Right forelimb (tissue), 1 donor: ENCODE data around the gene OR4K5.
"Not testable (repeated sequence)": the region's sequence is repeated elsewhere in the genome, so short reads cannot be mapped to it uniquely, and the experiment has no call there.

Experiments
- DNase-seq: peaks from one replicate; pipeline ENCODE4 v3.0.0-alpha.2; 2018

The OR4K5 gene

GRCh38 chr14:19920021-19920657, at the start of gene OR4K5:
Gene OR4K5, plus strand, starts transcription at chr14:19920607. Its CDS starts 0 bp downstream, at chr14:19920607.
- DNase-seq: no peak

DNA sequence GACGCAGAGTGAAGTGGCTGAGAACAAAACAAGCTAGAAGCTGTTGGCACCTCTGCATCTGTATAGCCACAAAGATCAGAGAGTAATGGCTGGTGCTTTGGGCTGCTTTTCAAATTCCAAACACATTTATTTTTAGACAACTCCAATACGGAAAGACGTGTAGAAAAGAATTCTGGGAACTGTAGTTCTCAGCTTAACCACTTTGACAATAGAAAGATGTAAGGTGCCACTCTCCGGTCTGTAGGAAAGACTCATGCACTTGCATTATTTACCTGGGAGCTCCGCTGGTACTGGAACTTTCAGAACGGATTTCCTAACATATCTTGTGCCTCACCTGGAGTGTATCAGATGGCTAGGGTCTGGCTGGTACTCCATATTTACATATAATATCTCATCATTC, 47.2 kb upstream of the OR4K5 start:
- DNase-seq: no peak

DNA sequence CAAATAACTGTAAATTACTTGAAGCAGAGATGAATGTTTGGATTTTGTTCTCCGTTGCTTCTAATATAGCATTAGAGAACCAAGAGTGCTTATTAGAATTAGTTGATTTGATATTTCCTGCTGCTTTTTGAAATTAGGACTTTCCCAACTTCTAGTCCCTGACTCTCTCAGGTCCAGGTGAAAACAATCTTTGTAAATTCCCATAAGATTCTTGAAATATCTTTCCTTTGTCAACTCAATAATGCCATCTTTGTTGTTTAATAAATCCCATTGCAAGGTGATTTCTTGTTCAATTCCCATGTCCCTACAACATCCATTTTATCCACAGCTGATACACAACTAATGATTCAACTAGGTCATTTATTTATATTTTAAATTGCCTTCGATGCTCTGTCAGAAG, 45.6 kb upstream of the OR4K5 start, which contains the start of gene OR4K2:
Gene OR4K2, plus strand, starts transcription at position 301 of the 400 bp plus-strand sequence. CDS start 1,126 bp downstream, outside the sequence.
- DNase-seq: no peak

- DNase-seq: no peak
Measured at GRCh38 chr14:19878029-19878642, 42.3 kb upstream of the OR4K5 start.

- DNase-seq: no peak
Measured at GRCh38 chr14:19895282-19895681, 25.1 kb upstream of the OR4K5 start.

- DNase-seq: no peak
Measured at GRCh38 chr14:19900999-19901398, 19.4 kb upstream of the OR4K5 start.

- no peak for DNase-seq
Measured at GRCh38 chr14:19902409-19902808, 18.0 kb upstream of the OR4K5 start.

GRCh38 chr14:19906665-19907064, 13.7 kb upstream of the OR4K5 start:
- DNase-seq: no peak

DNA sequence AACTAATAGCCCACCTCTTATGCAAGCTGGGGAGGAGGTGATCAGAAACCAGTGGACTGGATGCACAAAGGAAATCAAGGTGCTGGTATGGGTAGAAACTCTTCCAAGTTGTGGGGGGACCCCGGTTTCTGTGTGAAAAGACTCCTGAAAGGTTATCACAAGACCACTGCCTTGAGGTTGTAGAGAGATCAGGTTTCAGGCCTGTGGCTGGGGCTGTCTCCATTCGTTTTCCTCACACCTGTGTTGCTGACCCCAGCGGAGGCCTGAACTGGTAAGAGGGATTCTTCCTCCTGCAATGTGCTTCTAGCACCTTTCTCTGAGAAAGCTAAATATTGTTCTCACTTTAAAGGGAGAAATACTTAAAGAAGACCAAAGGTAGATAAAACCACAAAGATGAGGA, 9.3 kb upstream of the OR4K5 start:
- DNase-seq: no peak

DNA sequence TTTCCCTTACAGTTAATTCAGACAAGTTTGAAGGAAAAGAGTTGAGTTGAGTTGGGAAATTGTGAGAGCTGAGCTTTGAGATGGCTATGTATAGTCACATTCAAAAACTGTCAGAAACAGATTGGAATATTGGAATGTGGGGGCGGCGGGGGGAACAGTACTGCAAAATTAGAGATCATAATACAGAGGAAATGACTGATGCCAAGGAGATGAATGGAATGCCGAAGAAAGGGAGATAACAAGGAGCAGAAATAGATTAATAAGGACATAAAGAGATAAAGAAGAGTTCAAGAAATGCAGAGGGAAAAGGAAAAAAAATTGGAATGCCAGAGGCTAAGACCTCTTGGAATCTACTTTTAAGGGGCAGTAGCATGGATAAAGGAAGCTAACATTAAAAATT, 3.2 kb upstream of the OR4K5 start:
- DNase-seq: no peak

GRCh38 chr14:19917955-19918518, 2.4 kb upstream of the OR4K5 start:
- DNase-seq: no peak

DNA sequence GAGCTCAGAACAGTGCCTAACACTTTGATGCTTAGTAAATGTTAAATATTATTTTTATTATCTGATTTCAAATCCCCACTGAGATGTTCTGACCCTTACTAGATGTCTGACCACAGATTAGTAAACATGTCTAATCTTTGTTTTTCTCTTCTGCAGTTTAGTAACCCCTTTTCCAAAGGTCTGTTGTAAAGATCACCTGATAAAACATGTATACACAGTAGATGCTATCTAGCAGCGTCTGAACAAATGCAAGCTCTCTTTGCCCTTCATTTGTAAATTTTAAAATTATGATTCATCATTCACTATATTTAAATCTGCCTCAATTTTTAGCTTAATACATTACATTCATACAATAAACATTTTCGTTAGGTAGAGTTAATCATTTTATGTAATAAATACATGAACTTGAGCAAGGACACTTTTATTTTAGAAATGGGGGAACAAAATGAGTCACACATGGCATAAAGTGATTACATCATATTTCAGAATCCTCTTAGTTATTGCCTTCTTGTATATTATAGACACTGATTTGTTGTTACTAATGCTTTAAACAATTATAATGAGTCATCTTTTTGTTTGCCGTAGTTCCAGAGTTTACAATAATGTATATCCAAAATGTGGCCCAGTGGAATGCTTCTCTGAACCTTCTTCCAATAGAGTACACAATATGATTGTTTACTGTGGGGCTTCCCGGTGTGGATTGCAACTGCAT, 1.7 kb upstream of the OR4K5 start:
- DNase-seq: no peak

- no peak for DNase-seq
Measured at GRCh38 chr14:19930617-19931016, 10.2 kb downstream of the OR4K5 start, which contains the start of gene OR4K1. Gene OR4K1, plus strand, starts transcription at chr14:19930917. Its CDS starts 4,750 bp downstream, at chr14:19935667.

- no peak for DNase-seq
Measured at GRCh38 chr14:19941668-19942067, 21.3 kb downstream of the OR4K5 start.

- no peak for DNase-seq
Measured at GRCh38 chr14:19947413-19948090, 27.1 kb downstream of the OR4K5 start.

GRCh38 chr14:19949218-19949617, 28.8 kb downstream of the OR4K5 start:
- DNase-seq: no peak

- DNase-seq: not testable (repeated sequence)
Measured at GRCh38 chr14:19969735-19970134, 49.3 kb downstream of the OR4K5 start.
